Measurements from ENCODE around the gene VPS52. TPM values are rescaled to one million over a fixed set of nuclear protein-coding genes. Genes with fewer than 3 reads are reported as not detected.

The VPS52 gene
- total RNA-seq, 1 donor from 2014 or later, result 41.8 TPM

- TF ChIP-seq, protein P1, sequence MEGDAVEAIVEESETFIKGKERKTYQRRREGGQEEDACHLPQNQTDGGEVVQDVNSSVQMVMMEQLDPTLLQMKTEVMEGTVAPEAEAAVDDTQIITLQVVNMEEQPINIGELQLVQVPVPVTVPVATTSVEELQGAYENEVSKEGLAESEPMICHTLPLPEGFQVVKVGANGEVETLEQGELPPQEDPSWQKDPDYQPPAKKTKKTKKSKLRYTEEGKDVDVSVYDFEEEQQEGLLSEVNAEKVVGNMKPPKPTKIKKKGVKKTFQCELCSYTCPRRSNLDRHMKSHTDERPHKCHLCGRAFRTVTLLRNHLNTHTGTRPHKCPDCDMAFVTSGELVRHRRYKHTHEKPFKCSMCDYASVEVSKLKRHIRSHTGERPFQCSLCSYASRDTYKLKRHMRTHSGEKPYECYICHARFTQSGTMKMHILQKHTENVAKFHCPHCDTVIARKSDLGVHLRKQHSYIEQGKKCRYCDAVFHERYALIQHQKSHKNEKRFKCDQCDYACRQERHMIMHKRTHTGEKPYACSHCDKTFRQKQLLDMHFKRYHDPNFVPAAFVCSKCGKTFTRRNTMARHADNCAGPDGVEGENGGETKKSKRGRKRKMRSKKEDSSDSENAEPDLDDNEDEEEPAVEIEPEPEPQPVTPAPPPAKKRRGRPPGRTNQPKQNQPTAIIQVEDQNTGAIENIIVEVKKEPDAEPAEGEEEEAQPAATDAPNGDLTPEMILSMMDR (IDR thresholded peaks at IDR 0.05; ENCODE audit: unreplicated experiment), result no peak
- peaks cover 36% of the 10 kb centered on the region for H3K27me3 Mint-ChIP-seq (ENCODE audit: unreplicated experiment)
- H3K9me3 Mint-ChIP-seq (ENCODE audit: unreplicated experiment), result no peaks in the 10 kb centered on the region
- peak overlapping the region; percentile 92 for H3K4me3 Mint-ChIP-seq (ENCODE audit: unreplicated experiment)
- no peak overlapping the region for H3K27ac Mint-ChIP-seq (ENCODE audit: unreplicated experiment)
- H3K4me1 Mint-ChIP-seq (ENCODE audit: unreplicated experiment), result peaks cover 18% of the 10 kb centered on the region
- H3K36me3 Mint-ChIP-seq (ENCODE audit: low read depth, unreplicated experiment), result peaks cover 28% of the 10 kb centered on the region
- DNase-seq (ENCODE audit: low spot score), result no peak
Measured at GRCh38 chr6:33213166-33213988, 58.3 kb downstream of the VPS52 start.

GRCh38 chr6:33212857-33213165, 58.9 kb downstream of the VPS52 start:
- Mint-ChIP-seq H3K9me3 (ENCODE audit: unreplicated experiment) (no peaks in the 10 kb centered on the region), H3K27ac (ENCODE audit: unreplicated experiment) (no peak overlapping the region), H3K27me3 (ENCODE audit: unreplicated experiment) (peaks cover 36% of the 10 kb centered on the region), H3K36me3 (ENCODE audit: low read depth, unreplicated experiment) (peaks cover 28% of the 10 kb centered on the region), H3K4me1 (ENCODE audit: unreplicated experiment) (peaks cover 18% of the 10 kb centered on the region), H3K4me3 (ENCODE audit: unreplicated experiment) (peak overlapping the region; percentile 92)
- TF ChIP-seq, protein P1 (IDR thresholded peaks at IDR 0.05; ENCODE audit: unreplicated experiment), result no peak
- DNase-seq (ENCODE audit: low spot score), result no peak

GRCh38 chr6:33211666-33212422, 59.8 kb downstream of the VPS52 start:
- no peaks in the 10 kb centered on the region for H3K9me3 Mint-ChIP-seq (ENCODE audit: unreplicated experiment)
- H3K27me3 Mint-ChIP-seq (ENCODE audit: unreplicated experiment), result peaks cover 36% of the 10 kb centered on the region
- H3K4me1 Mint-ChIP-seq (ENCODE audit: unreplicated experiment), result peaks cover 18% of the 10 kb centered on the region
- H3K36me3 Mint-ChIP-seq (ENCODE audit: low read depth, unreplicated experiment), result peaks cover 28% of the 10 kb centered on the region
- no peak for DNase-seq (ENCODE audit: low spot score)
- TF ChIP-seq, protein P1 (IDR thresholded peaks at IDR 0.05; ENCODE audit: unreplicated experiment), result no peak
- peak overlapping the region; percentile 71 for H3K4me3 Mint-ChIP-seq (ENCODE audit: unreplicated experiment)
- no peak overlapping the region for H3K27ac Mint-ChIP-seq (ENCODE audit: unreplicated experiment)

GRCh38 chr6:33211136-33211535, 60.5 kb downstream of the VPS52 start:
- no peak for DNase-seq (ENCODE audit: low spot score)
- no peak overlapping the region for H3K4me3 Mint-ChIP-seq (ENCODE audit: unreplicated experiment)
- no peak overlapping the region for H3K27ac Mint-ChIP-seq (ENCODE audit: unreplicated experiment)
- H3K9me3 Mint-ChIP-seq (ENCODE audit: unreplicated experiment), result no peaks in the 10 kb centered on the region
- H3K27me3 Mint-ChIP-seq (ENCODE audit: unreplicated experiment), result peaks cover 36% of the 10 kb centered on the region
- peaks cover 28% of the 10 kb centered on the region for H3K36me3 Mint-ChIP-seq (ENCODE audit: low read depth, unreplicated experiment)
- TF ChIP-seq, protein P1 (IDR thresholded peaks at IDR 0.05; ENCODE audit: unreplicated experiment), result no peak
- peaks cover 22% of the 10 kb centered on the region for H3K4me1 Mint-ChIP-seq (ENCODE audit: unreplicated experiment)

GRCh38 chr6:33209856-33210255, 61.8 kb downstream of the VPS52 start:
- H3K4me3 Mint-ChIP-seq (ENCODE audit: unreplicated experiment), result peak overlapping the region; percentile 97
- TF ChIP-seq, protein P1 (IDR thresholded peaks at IDR 0.05; ENCODE audit: unreplicated experiment), result no peak
- no peak overlapping the region for H3K27ac Mint-ChIP-seq (ENCODE audit: unreplicated experiment)
- peaks cover 28% of the 10 kb centered on the region for H3K36me3 Mint-ChIP-seq (ENCODE audit: low read depth, unreplicated experiment)
- peaks cover 34% of the 10 kb centered on the region for H3K27me3 Mint-ChIP-seq (ENCODE audit: unreplicated experiment)
- peaks cover 34% of the 10 kb centered on the region for H3K4me1 Mint-ChIP-seq (ENCODE audit: unreplicated experiment)
- H3K9me3 Mint-ChIP-seq (ENCODE audit: unreplicated experiment), result no peaks in the 10 kb centered on the region
- no peak for DNase-seq (ENCODE audit: low spot score)

All from endothelial cell (in vitro differentiated cells).